ENCODE data around the gene SRL.

DNA sequence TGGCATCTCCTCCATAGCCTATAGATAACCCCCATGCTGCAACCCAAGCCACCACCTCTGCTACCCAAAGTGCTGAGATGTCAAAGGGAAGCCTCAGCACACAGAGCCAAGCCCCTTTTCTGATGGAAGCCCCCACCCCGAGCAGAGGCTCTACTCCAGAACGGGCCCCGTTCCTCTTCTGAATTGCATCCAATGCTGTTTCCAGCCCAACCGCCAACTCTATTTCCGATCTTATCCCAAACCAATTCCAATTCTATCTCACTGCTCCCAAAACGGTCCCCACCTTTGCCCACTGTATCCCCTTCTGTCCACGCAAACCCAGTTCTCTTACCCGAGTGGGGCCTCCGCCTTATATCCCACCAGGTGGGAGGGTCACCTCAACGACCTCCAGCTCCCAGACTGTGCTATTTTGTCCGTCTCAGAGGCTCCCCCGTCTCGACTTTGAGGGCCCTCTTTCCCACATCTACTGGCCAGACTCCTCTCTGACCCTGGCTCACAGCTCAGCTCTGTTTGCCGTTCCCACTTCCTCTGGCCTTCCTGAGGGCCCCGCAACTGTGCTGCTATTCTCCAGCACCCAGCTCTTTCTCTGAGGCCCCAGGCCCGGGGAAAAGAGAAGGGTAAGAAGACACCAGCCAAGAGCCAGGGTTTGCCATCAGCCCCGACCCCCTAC is 487 bp downstream of the SRL start:
- TF ChIP-seq CTCF (IDR thresholded peaks at IDR 0.05; ENCODE audit: low read depth, low read length) = no peak
- no peak for TF ChIP-seq POLR2A (IDR thresholded peaks at IDR 0.05; ENCODE audit: extremely low read depth, insufficient read length)
- TF ChIP-seq MYC (IDR thresholded peaks at IDR 0.05; ENCODE audit: low read depth, low read length) = no peak
- TF ChIP-seq MAX (IDR thresholded peaks at IDR 0.05; ENCODE audit: low read depth, low read length) = no peak

Data from NB4 (cell line).